Transverse colon (tissue), 4 donors: ENCODE data around the gene RFWD3. TPM values are rescaled to one million over a fixed set of nuclear protein-coding genes. Genes with fewer than 3 reads are reported as not detected.

Source experiments
- DNase-seq: peaks from one replicate; pipeline ENCODE4 v3.0.0-alpha.2; 2019
- H3K27ac ChIP-seq, 4 donors: fragments of 200-600 bp; sonication (generic); 2 replicates each; pipeline ENCODE4 v1.5.1; 2016 to 2018; ENCODE audit warnings: inconsistent platforms in 4 of 4
- H3K27me3 ChIP-seq: fragments of 200-600 bp; sonication (generic); 2 replicates; pipeline ENCODE4 v1.5.1; 2017; ENCODE audit warnings: inconsistent platforms
- H3K36me3 ChIP-seq, 4 donors: fragments of 200-600 bp; sonication (generic); 2 replicates each; pipeline ENCODE4 v1.5.1; 2017 to 2019; ENCODE audit warnings: inconsistent platforms in 4 of 4
- H3K4me1 ChIP-seq, 4 donors: fragments of 200-600 bp; sonication (generic); 2 replicates each; pipeline ENCODE4 v1.5.1; 2017 to 2020; ENCODE audit warnings: inconsistent platforms in 4 of 4
- H3K4me3 ChIP-seq, 4 donors: fragments of 200-600 bp; sonication (generic); 1 replicate in 1 of 4; 2 replicates in 3 of 4; pipeline versions ENCODE4 v1.5.1 to v1.6.1; 2017 to 2019; ENCODE audit warnings: inconsistent platforms in 4 of 4
- H3K9me3 ChIP-seq, 2 donors: fragments of 200-600 bp; sonication (generic); 2 replicates each; pipeline ENCODE4 v1.5.1; 2017 to 2019; ENCODE audit warnings: inconsistent platforms in 2 of 2
- EP300 ChIP-seq: sonication (generic); formaldehyde crosslinking; IDR thresholded peaks from one replicate; pipeline ENCODE4 v1.6.1; 2017; ENCODE audit warnings: antibody characterized with exemption, low read depth
- POLR2A ChIP-seq: fragments of 450-650 bp; IDR thresholded peaks from one replicate; pipeline ENCODE4 v1.6.1; 2016; ENCODE audit warnings: antibody characterized with exemption, mild to moderate bottlenecking, moderate library complexity
- POLR2AphosphoS5 ChIP-seq, 3 donors: sonication (generic); formaldehyde crosslinking; IDR thresholded peaks; one replicate each; pipeline ENCODE4 v1.6.1; 2016; ENCODE audit warnings: antibody characterized with exemption in 3 of 3
- WGBS, 2 donors: methylation state at CpG; one replicate each; pipeline ENCODE4 v1.1.5; 2018; ENCODE audit warnings: low coverage in 1 of 2; 5-methylcytosine and 5-hydroxymethylcytosine counted together
- in situ Hi-C, 4 donors: fragments of 200-750 bp; cut with MboI; loops; one replicate each; pipeline versions ENCODE4 v1.15.0 to v1.15.1; 2017; ENCODE audit warnings: low sequenced_read_pairs in 3 of 4, low pct_ligation_motif_present in 1 of 4, low pct_unique_long_range_greater_than_20kb in 1 of 4
- intact Hi-C: fragments of 100-400 bp; cut with DNase I; formaldehyde crosslinking; loops from one replicate; pipeline ENCODE4 v1.15.1; 2023; ENCODE audit warnings: low total_unique reads
- total RNA-seq, 4 donors: library from RNA; depleted of rRNA; stranded (reverse); fragments of >200 nt; gene quantifications; one replicate each; pipeline ENCODE4 v1.1.0, GENCODE V29; 2016
- TF ChIP-seq, protein P1 (sequence below), 5 experiments: fragments of 200-600 bp in 3 of 5; fragments of 450-650 bp in 2 of 5; sonication (generic) in 3 of 5; IDR thresholded peaks; 1 replicate in 2 of 5; 2 replicates in 3 of 5; pipeline ENCODE4 v1.5.1; 2016 to 2017; ENCODE audit warnings: antibody characterized with exemption in 5 of 5, inconsistent platforms in 3 of 5, mild to moderate bottlenecking in 2 of 5, moderate library complexity in 1 of 5

The RFWD3 gene
- total RNA-seq, 4 donors from 2014 or later = 2.8 to 23.9 (median 19.2) TPM

DNA sequence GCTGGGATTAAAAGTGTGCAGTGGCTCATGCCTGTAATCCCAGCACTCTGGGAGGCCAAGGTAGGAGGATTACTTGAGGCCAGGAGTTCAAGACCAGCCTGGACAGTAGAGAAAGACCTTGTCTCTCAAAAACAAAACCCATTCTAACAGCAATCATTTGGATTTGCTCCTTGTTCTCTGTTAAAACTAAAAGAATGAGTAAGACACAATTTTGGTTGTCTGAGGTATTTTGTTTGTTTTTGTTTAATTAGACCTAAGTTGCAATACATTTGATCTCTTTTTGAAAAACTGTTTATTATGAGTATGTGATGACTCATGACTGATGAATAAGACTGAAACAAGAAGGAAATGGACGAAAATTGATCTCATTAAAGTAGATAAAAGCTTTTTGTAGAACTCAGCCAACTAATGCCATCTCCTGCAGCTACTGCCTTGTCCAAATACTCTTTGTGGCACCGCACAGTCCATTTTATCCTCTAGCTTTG is 88.8 kb downstream of the RFWD3 start:
- in situ Hi-C loops (no loop called here), intact Hi-C loops (no loop called here)
- no peaks in the 10 kb centered on the region for H3K36me3 ChIP-seq
- H3K4me1 ChIP-seq = peaks cover 0 to 22% (median 2%) of the 10 kb centered on the region in 4 donors
- H3K9me3 ChIP-seq = no peaks in the 10 kb centered on the region
- WGBS, 2 donors = 60 to 63% methylated on average over 2 of the region's 2 CpGs
- TF ChIP-seq POLR2AphosphoS5 (IDR thresholded peaks at IDR 0.05) (no peak), EP300 (no peak), POLR2A (no peak)
- TF ChIP-seq, protein P1, sequence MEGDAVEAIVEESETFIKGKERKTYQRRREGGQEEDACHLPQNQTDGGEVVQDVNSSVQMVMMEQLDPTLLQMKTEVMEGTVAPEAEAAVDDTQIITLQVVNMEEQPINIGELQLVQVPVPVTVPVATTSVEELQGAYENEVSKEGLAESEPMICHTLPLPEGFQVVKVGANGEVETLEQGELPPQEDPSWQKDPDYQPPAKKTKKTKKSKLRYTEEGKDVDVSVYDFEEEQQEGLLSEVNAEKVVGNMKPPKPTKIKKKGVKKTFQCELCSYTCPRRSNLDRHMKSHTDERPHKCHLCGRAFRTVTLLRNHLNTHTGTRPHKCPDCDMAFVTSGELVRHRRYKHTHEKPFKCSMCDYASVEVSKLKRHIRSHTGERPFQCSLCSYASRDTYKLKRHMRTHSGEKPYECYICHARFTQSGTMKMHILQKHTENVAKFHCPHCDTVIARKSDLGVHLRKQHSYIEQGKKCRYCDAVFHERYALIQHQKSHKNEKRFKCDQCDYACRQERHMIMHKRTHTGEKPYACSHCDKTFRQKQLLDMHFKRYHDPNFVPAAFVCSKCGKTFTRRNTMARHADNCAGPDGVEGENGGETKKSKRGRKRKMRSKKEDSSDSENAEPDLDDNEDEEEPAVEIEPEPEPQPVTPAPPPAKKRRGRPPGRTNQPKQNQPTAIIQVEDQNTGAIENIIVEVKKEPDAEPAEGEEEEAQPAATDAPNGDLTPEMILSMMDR (IDR thresholded peaks at IDR 0.05) = no peak
- no peak overlapping the region for H3K27ac ChIP-seq
- DNase-seq = no peak
- H3K4me3 ChIP-seq = no peak overlapping the region
- no peaks in the 10 kb centered on the region for H3K27me3 ChIP-seq

DNA sequence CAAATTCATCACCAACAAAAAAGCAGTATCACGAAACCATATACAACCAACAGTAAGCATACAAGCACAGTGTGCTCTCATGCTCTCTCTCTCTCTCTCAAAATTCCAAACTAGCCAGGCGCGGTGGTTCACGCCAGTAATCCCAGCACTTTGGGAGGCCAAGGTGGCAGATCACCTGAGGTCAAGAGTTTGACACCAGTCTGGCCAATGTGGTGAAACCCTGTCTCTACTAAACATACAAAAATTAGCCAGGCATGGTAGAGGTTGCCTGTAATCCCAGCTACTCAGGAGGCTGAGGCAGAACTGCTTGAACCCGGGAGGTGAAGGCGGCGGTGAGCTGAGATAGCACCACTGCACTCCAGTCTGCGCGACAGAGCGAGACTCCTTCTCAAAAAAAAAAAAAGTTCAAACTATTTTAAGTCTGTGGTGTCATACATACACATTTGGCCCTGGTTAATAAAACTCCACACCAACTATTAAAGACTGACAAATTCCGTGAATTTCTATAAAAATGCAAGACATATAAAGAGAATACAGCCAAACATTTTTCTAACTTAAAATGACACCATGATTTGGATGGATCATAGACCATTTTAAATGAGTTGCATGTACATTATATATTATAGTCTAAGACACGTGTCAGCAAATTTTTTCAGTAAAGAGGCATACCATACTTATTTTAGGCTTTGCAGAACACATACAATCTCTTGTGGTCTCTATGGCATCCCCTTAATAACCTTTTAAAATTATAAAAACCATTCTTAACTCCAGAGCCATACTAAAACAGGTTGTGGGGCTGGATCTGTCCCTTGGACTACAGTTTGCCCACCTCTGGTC is 90.7 kb downstream of the RFWD3 start:
- in situ Hi-C loops = no loop called here
- WGBS, 2 donors = 95 to 97% methylated on average over 11 to 12 of the region's 12 CpGs
- no peak for DNase-seq
- intact Hi-C loops = no loop called here
- H3K4me1 ChIP-seq = peaks cover 0 to 27% (median 3%) of the 10 kb centered on the region in 4 donors
- H3K4me3 ChIP-seq = no peak overlapping the region
- TF ChIP-seq, protein P1 (IDR thresholded peaks at IDR 0.05) = no peak
- TF ChIP-seq POLR2AphosphoS5 (IDR thresholded peaks at IDR 0.05) (no peak), POLR2A (no peak), EP300 (no peak)
- no peaks in the 10 kb centered on the region for H3K9me3 ChIP-seq
- no peaks in the 10 kb centered on the region for H3K36me3 ChIP-seq
- H3K27ac ChIP-seq = no peak overlapping the region
- no peaks in the 10 kb centered on the region for H3K27me3 ChIP-seq

DNA sequence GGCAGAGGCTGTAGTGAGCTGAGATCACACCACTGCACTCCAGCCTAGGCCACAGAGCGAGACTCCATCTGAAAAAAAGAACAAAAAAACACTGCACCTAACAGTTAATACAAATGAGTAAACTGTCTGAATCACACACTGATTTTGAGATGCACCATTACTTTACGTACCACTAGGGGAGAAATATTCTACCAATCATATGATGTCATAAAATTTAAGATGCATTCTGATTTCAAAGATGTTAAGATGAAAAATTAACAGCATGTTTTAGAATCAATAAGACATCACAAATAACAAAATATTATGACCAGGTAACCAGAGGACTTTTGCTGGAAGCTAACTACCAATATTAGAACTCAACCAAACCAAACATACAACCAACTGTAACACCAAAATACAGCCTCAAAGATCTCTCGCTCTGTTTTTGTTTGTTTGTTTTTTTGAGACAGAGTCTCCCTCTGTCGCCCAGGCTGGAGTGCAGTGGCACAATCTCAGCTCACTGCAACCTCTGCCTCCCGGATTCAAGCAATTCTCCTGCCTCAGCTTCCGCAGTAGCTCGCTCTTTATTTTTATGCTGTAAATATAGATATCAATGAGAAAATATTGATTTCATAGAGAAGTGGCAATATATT is 91.4 kb downstream of the RFWD3 start:
- Histone ChIP-seq H3K4me1 (peaks cover 0 to 30% (median 7%) of the 10 kb centered on the region in 4 donors), H3K4me3 (no peak overlapping the region), H3K27ac (no peak overlapping the region), H3K27me3 (no peaks in the 10 kb centered on the region), H3K9me3 (no peaks in the 10 kb centered on the region), H3K36me3 (no peaks in the 10 kb centered on the region)
- no peak for TF ChIP-seq EP300
- TF ChIP-seq POLR2AphosphoS5 (IDR thresholded peaks at IDR 0.05) = no peak
- TF ChIP-seq, protein P1 (IDR thresholded peaks at IDR 0.05) = no peak
- no peak for TF ChIP-seq POLR2A
- DNase-seq = no peak
- in situ Hi-C loops = no loop called here
- WGBS, 2 donors = 86 to 89% methylated on average over 4 to 7 of the region's 7 CpGs
- intact Hi-C loops = no loop called here

DNA sequence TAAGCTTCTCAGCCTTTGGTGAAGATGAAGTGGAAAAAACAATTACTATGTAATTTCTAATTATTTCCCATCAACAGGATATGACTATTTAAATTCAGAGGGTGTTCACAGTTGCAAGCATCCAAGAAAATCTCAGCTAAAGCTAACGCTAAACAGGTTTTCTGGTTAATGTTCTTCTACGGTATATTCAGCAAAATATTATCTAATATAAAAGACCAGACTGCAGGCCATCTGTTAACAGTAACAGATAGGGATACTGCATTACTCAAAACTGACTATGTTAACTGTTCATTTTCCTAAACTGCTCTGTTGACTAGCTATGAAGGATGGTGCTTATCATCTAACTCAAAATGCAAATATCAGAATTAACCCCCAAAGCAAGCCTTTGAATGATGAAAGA is 92.5 kb downstream of the RFWD3 start:
- Histone ChIP-seq H3K36me3 (no peaks in the 10 kb centered on the region), H3K9me3 (no peaks in the 10 kb centered on the region), H3K4me3 (no peak overlapping the region), H3K27me3 (no peaks in the 10 kb centered on the region), H3K27ac (no peak overlapping the region), H3K4me1 (peaks cover 5 to 41% (median 18%) of the 10 kb centered on the region in 4 donors)
- in situ Hi-C loops (no loop called here), intact Hi-C loops (no loop called here)
- DNase-seq = no peak
- TF ChIP-seq POLR2AphosphoS5 (IDR thresholded peaks at IDR 0.05) = no peak
- 78 to 85% methylated on average over 2 of the region's 2 CpGs for WGBS, 2 donors
